ENCODE results near the gene DNAH8. TPM values are rescaled to one million over a fixed set of nuclear protein-coding genes. Genes with fewer than 3 reads are reported as not detected.

DNAH8 gene
- total and polyA plus RNA-seq, 8 donors, result under 0.01 to 0.18 TPM; not detected in 6

DNA sequence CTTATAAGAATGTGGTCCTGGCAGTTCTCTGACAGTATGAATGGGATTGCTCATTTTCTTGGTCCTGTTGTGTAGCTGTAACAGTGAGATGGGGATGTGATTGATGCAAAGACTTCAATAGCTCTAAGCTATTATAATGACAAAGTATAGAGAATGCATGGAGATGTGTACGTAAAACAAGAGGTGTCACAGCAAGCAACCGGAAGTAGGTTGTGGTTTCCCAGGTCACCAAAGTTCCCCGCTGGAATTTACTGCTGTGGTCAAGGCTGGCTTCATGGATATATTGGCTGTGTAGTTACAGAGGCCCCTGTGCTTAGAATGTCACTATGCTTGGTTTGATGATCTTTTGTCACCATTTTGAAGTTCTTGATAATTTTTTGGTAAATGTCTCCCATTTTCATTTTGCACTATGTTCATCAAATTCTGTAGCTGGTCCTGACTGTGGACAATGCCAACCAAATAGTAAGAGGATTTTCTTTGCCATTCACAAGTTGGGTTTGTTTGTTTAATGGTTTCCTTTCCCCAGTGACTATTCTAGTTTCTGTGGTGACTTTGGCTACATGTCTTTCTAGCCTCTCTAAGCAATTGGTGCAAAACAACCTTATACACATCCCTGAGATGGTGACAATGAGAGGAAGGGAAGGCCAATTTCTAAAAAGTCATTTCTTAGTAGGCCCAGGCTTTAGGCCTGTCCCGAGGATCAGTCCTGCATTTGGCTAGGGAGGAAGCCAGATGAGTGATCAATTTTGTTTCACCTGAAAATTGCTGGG, 10.5 kb downstream of the DNAH8 start:
- H3K36me3 ChIP-seq, result no peaks in the 10 kb centered on the region
- peaks cover 0 to 1% (median 0%) of the 10 kb centered on the region in 3 donors for H3K27me3 ChIP-seq
- H3K9me3 ChIP-seq, result no peaks in the 10 kb centered on the region
- no peak for DNase-seq
- H3K27ac ChIP-seq, result no peak overlapping the region
- H3K4me1 ChIP-seq, result no peaks in the 10 kb centered on the region
- H3K4me3 ChIP-seq, result no peak overlapping the region
- intact Hi-C loops (cut with DNase I; ENCODE audit: low total_unique reads), result no loop called here
- WGBS, 5 donors, result 67 to 83% (median 70%) methylated on average over 4 of the region's 4 CpGs
- TF ChIP-seq POLR2A (IDR thresholded peaks at IDR 0.05) (no peak), EP300 (IDR thresholded peaks at IDR 0.05) (no peak), POLR2AphosphoS5 (IDR thresholded peaks at IDR 0.05) (no peak)
- TF ChIP-seq, protein P1, sequence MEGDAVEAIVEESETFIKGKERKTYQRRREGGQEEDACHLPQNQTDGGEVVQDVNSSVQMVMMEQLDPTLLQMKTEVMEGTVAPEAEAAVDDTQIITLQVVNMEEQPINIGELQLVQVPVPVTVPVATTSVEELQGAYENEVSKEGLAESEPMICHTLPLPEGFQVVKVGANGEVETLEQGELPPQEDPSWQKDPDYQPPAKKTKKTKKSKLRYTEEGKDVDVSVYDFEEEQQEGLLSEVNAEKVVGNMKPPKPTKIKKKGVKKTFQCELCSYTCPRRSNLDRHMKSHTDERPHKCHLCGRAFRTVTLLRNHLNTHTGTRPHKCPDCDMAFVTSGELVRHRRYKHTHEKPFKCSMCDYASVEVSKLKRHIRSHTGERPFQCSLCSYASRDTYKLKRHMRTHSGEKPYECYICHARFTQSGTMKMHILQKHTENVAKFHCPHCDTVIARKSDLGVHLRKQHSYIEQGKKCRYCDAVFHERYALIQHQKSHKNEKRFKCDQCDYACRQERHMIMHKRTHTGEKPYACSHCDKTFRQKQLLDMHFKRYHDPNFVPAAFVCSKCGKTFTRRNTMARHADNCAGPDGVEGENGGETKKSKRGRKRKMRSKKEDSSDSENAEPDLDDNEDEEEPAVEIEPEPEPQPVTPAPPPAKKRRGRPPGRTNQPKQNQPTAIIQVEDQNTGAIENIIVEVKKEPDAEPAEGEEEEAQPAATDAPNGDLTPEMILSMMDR (IDR thresholded peaks at IDR 0.05), result no peak

DNA sequence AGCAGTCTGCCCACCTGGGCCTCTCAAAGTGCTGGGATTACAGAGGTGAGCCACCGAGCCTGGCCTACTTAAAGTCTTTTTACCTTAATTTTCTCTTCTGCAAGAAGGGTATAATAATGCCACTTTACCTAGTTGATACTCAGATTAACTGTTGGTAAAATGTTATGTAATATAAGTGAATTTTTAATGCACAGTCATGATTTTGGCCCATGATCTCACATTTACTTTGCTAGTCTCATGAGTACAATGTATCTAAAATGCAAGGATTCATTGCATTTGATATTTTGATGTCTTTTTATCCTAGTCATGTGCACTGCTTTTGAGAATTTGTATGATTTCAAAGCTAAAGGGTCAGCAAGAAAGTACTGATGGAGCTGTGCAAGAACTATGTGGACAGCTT, 13.1 kb downstream of the DNAH8 start:
- H3K4me1 ChIP-seq, result no peaks in the 10 kb centered on the region
- 84 to 100% (median 96%) methylated on average over 1 of the region's 1 CpG for WGBS, 5 donors
- H3K27ac ChIP-seq, result no peak overlapping the region
- H3K4me3 ChIP-seq, result no peak overlapping the region
- H3K36me3 ChIP-seq, result no peaks in the 10 kb centered on the region
- no peak for DNase-seq
- TF ChIP-seq EP300 (IDR thresholded peaks at IDR 0.05), result no peak
- TF ChIP-seq, protein P1 (IDR thresholded peaks at IDR 0.05), result no peak
- TF ChIP-seq POLR2AphosphoS5 (IDR thresholded peaks at IDR 0.05), result no peak
- TF ChIP-seq POLR2A (IDR thresholded peaks at IDR 0.05), result no peak
- intact Hi-C loops (cut with DNase I; ENCODE audit: low total_unique reads), result no loop called here
- H3K9me3 ChIP-seq, result no peaks in the 10 kb centered on the region
- no peaks in the 10 kb centered on the region for H3K27me3 ChIP-seq

DNA sequence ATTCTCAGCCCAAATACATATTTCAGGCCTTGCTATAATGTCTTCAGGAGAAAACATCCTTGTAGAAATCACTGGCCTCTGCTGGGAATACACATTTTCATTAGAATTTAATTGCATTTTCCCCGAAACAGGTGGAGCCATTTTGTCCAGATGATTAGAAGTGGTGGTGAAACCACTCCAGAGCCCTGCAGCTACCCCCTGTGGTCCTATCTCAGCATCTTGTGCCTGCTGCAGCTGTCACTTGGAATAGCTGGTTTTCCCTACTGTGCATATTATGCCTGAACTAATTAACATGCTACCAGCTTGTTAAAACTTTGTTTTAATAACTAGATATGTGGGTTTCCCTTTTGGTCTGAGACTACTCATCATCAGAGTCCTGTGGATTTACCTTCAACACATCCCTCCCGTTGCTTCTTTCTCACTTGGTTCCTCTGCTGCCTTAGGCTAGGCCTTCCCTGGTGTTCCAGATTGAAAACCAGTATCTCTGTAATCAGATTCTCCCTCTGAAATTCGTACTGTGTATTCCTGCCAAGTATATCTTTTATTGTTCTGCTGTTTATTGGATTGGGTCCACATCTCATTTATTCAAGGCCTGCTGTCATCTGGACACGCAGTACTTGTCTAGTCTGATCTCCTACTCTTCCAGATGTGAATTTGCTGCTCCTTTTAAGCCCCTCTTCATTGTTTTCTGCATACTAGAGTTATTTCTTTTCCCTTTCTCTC, 15.2 kb downstream of the DNAH8 start:
- Histone ChIP-seq H3K27ac (no peak overlapping the region), H3K4me3 (no peak overlapping the region), H3K27me3 (no peaks in the 10 kb centered on the region), H3K9me3 (no peaks in the 10 kb centered on the region), H3K36me3 (no peaks in the 10 kb centered on the region), H3K4me1 (no peaks in the 10 kb centered on the region)
- intact Hi-C loops (cut with DNase I; ENCODE audit: low total_unique reads), result no loop called here
- peak in 1 of 2 donors; percentile 50 for DNase-seq
- TF ChIP-seq POLR2A (IDR thresholded peaks at IDR 0.05) (no peak), POLR2AphosphoS5 (IDR thresholded peaks at IDR 0.05) (no peak), EP300 (IDR thresholded peaks at IDR 0.05) (no peak)
- TF ChIP-seq, protein P1 (IDR thresholded peaks at IDR 0.05), result no peak
- 48 to 67% (median 64%) methylated on average over 4 of the region's 4 CpGs for WGBS, 5 donors

DNA sequence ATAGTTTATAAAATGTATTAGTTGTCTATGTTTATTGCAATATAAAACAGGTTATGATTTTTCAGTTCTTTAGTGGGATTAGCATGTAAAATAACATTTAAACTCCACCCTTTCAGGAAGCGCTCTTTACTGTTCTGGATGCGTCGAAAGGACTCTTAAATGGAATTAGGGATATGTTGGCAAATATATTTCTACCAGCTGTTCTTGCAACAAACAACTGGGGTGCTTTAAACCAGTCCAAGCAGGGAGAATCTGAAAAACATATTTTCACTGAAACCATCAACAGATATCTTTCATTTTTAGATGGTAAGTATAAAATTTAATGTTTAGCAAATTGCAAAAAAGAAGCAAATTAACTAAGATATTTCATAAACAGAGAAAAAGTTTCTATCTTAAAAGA, 21.8 kb downstream of the DNAH8 start:
- H3K27me3 ChIP-seq, result no peaks in the 10 kb centered on the region
- TF ChIP-seq POLR2A (IDR thresholded peaks at IDR 0.05) (no peak), POLR2AphosphoS5 (IDR thresholded peaks at IDR 0.05) (no peak)
- TF ChIP-seq, protein P1 (IDR thresholded peaks at IDR 0.05), result no peak
- no peak for DNase-seq
- H3K9me3 ChIP-seq, result no peaks in the 10 kb centered on the region
- intact Hi-C loops (cut with DNase I; ENCODE audit: low total_unique reads), result no loop called here
- H3K27ac ChIP-seq, result no peak overlapping the region
- H3K4me3 ChIP-seq, result no peak overlapping the region
- 67 to 92% (median 79%) methylated on average over 3 of the region's 3 CpGs for WGBS, 5 donors
- H3K36me3 ChIP-seq, result no peaks in the 10 kb centered on the region
- no peaks in the 10 kb centered on the region for H3K4me1 ChIP-seq
